CD4-positive, alpha-beta T cell treated with Interleukin-15 for 1 hour (primary cell): ENCODE results near the gene MGLL.

ENCODE experiments used
- DNase-seq: peaks from one replicate; pipeline ENCODE4 v3.0.0-alpha.2; 2020

The MGLL gene

GRCh38 chr3:127822041-127822681 lies at the start of gene MGLL:
MGLL (minus strand) TSS chr3:127822515; CDS start chr3:127822318, 197 bp downstream.
- no peak for DNase-seq

GRCh38 chr3:127870156-127870555 lies 47.8 kb upstream of the MGLL start:
- DNase-seq = no peak

DNA sequence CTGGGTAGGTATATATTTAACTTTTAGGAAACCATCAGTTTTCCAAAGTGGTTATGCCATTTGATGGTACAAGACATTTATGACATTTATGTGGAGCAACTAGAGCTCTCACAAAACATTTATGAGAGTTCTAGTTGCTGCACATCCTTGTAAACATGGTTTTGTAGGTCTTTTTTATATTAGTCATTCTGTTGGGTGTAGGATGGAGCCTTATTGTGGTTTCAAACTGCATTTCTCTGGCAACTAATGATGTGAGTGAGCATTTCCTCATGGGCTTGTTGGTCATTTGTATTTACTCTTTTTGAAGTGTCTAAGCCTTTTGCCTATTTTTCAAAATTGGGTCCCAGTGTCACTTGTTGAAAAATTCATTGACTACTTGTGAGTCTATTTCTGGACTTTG lies 45.7 kb upstream of the MGLL start:
- no peak for DNase-seq

DNA sequence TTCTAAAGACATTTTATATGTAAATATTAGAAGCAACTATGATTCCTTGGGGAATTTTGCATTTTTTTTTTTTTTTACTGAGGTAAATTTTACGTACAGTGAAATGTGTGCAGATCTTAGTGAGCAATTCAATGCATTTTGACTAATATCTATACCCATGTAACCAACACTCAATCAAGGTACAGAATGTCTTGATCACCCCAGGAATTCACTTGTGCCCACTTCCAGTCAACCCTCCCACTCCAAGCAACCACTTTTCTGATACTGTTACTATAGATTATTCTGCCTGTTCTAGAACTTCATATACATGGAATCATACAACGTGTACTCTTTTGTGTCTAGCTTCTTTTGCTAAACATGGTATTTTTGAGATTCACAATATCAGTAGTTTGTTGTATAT lies 45.1 kb upstream of the MGLL start:
- no peak for DNase-seq

GRCh38 chr3:127865941-127866340 lies 43.6 kb upstream of the MGLL start:
- no peak for DNase-seq

- DNase-seq = no peak
Measured at GRCh38 chr3:127860211-127860696, 37.9 kb upstream of the MGLL start.

DNA sequence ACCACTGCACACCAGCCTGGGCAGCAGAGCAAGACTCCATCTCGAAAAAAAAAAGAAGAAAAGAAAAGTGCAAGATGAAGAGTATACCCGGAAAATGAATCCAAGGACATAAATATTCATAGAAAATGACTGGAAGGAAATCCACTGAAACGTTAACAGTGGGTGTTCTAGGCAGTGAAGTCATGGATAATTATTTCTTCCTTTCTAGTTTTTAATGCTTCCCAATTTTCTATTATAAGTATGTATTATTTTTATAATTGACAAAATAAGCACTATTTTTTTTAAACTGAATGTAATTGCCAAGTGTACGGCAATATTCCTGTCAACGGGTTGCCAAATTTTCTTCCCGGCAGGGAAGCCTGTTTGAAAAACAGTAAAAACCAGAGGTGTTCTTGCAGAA lies 37.4 kb upstream of the MGLL start:
- DNase-seq = no peak

- DNase-seq = no peak
Measured at GRCh38 chr3:127858937-127859336, 36.6 kb upstream of the MGLL start.

DNA sequence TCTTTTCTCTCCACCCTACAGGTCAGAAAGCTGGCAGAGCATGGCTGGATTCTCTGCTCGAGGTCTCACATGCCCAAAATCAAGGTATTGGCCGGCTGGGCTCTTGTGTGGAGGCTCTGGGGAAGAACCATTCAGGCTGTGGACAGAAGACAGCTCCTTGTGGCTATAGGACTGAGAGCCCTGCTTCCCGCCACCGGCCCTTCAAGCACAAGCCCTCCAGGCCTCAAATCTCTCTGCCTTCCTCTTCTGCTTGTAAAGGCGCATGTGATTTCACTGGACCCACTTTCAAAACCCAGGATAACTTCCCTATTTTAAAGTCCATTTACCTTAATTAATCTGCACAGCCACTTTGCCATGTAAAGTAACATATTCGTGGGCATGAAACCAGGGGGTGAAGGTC lies 36.2 kb upstream of the MGLL start:
- no peak for DNase-seq

DNA sequence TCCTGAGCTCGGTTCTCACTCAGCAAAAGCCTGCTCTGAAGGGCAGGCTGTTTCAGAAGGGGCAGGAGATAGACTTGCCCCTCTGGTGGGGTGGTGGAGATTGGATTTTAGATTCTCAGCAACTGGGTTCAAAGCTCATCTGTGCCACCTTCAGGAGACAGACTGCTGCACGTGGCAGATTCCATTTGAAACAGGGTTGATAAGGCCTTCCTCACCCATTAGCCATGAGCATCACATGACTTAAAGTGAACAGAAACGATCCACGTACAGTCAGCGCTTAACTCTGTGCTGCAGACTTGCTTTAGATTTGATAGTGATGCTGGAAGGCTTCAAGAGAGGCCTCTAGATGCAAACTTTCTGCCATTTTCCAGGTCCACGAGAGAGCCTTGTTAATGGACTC lies 35.0 kb upstream of the MGLL start:
- DNase-seq = no peak

GRCh38 chr3:127856801-127857200 lies 34.5 kb upstream of the MGLL start:
- no peak for DNase-seq

GRCh38 chr3:127855246-127855645 lies 32.9 kb upstream of the MGLL start:
- DNase-seq = no peak

DNA sequence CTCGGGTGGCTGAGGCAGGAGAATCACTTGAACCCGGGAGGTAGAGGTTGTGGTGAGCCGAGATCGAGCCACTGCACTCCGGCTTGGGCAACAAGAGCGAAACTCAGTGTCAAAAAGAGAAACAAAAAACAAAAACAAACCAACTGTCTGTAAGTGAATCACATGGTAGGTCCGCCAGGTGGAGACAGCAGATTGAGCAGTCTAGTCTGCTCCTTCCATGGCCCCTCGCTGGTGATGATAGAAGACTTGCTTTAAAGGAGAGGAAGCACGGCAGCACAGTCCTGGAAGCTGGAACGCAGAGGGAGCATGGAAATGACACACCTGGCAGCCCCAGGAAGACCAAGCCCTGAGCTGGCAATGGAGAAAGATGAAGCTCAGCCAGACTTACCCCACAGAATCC lies 31.4 kb upstream of the MGLL start:
- no peak for DNase-seq

- no peak for DNase-seq
Measured at GRCh38 chr3:127851899-127852298, 29.6 kb upstream of the MGLL start.

GRCh38 chr3:127849368-127849767 lies 27.1 kb upstream of the MGLL start:
- no peak for DNase-seq

DNA sequence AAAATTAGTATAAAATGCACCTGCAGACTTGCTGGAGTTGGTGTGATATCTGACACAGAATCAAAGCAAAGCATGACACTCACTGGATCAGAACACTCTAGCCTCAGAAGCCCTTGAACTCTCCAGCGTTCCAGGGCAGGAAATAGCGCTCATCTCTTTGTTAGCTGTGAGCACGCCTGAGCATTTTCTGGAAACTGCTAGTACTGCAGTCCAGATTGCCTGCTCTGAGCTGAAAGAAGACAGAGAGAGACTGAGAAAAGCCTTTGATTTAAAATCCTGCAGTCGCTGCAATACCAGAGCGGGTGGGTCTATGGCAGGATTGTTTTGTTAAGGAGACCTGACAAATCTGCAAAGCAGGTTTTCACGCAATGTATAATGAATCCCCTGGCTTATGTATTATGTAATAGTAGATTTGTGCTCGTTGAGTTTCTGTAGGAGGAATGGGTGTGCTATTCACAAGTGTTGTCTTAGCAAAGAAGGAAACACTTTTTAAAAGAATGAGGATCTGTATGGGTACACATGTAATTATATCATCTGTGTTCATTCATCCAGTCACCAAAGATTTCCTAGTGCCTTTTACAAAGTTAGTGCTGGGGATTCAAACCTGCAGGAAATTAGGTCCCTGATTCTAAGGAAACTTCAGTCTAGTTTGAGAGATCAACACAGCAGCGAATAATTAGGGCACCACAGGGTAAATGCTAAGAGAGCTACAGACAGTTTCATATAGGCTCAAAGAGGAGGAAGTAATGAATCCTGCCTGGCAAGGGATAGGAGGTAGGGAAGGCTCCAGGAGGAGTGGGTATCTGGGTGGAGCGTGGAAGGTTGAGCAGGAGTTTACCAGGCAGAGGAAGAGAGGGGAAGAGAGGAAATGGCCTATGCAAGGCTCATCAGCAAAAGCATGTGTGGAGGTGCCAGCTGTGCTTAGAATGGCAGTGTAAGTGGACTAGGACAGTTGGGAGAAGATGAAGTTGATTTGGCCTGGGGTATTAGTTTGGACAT lies 26.1 kb upstream of the MGLL start:
- DNase-seq = no peak

- DNase-seq = no peak
Measured at GRCh38 chr3:127847236-127847720, 25.0 kb upstream of the MGLL start.

DNA sequence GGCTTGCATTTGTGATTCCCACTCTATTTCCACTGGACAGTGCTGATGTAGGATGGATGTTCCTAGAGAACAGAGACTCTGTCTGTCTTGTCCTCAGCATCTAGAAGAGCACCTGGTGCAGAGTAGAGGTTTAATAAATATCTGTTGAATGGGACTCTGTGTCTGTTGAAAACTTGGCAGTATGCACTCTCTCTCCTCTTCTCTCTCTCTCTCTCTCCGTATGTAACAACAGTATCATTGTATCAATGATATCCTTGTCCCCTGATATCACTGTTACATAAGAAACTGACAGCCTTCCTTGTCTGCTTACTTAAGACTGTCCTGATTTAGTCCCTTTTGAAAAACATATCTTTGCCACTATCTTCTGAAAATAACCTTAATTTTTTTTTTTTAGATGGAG lies 24.3 kb upstream of the MGLL start:
- no peak for DNase-seq

- no peak for DNase-seq
Measured at GRCh38 chr3:127844326-127844942, 22.1 kb upstream of the MGLL start.

DNA sequence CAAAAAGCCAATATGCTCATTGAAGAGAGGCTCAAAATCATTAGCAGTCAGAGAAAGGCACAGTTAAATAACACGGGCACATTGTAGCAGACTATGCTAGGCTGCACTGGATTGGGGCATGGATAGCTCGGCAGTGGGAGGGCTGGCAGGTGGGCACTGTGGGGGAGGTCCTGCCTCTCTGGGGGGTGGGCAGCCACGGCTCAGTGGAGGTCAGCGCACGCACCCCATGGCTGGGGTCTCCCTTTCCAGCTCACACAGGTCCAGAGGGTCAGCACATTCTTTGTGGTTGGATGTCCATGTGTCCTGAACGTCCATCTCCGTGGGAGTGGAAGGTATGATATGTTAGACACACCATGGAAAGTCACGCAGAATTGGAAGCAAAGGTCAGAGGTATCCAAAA lies 18.4 kb upstream of the MGLL start:
- no peak for DNase-seq

DNA sequence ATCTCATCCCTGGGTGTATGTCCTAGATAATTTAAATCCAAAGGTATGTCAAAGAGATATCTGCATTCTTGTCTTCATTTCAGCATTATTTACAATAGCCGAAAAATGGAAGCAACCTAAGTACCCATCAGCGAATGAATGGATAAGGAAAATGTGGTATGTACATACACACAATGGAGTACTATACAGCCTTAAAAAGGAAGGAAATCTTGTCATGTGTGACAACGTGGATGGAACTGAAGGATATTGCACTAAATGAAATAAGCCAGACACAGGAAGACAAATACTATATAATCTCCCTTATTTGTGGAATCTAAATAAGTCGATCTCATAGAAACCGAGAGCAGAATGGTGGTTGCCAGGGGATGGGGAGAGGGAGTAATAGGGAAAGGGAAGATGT lies 16.8 kb upstream of the MGLL start:
- no peak for DNase-seq

GRCh38 chr3:127835993-127836882 lies 13.9 kb upstream of the MGLL start:
- DNase-seq = no peak
